GM12878 (cell line): ENCODE results near the gene SHQ1.

ENCODE experiments used
- BCL11A ChIP-seq: IDR thresholded peaks from 2 replicates; pipeline ENCODE4 v1.6.1; 2011; ENCODE audit warnings: low read depth, low read length
- CREM ChIP-seq: IDR thresholded peaks from 2 replicates; pipeline ENCODE4 v1.6.1; 2014; ENCODE audit warnings: antibody characterized with exemption, low read depth
- CTCF ChIP-seq, 3 experiments: IDR thresholded peaks in 2 of 3; conservative IDR thresholded peaks in 1 of 3; 2 replicates each; pipeline ENCODE4 v1.5.1; 2011; ENCODE audit warnings: low read depth in 3 of 3, low read length in 3 of 3, mild to moderate bottlenecking in 3 of 3, control low read depth in 2 of 3, moderate library complexity in 2 of 3, inconsistent platforms in 1 of 3, mixed read lengths in 1 of 3; ENCODE audit not compliant: control insufficient read depth in 2 of 3, insufficient read depth in 1 of 3; ENCODE audit errors: extremely low read depth in 1 of 3
- EP300 ChIP-seq, 2 experiments: fragments of 150-350 bp in 1 of 2; IDR thresholded peaks; 2 replicates each; pipeline ENCODE4 v1.6.1; 2011 to 2012; ENCODE audit warnings: low read depth in 2 of 2, low read length in 2 of 2, borderline replicate concordance in 1 of 2, improper control_type of control experiment in 1 of 2, inconsistent platforms in 1 of 2; ENCODE audit not compliant: control insufficient read depth in 1 of 2
- HDAC2 ChIP-seq: fragments of 200-600 bp; sonication (generic); IDR thresholded peaks from 2 replicates; pipeline ENCODE4 v1.6.1; 2017
- KDM1A ChIP-seq: fragments of 200-600 bp; sonication (generic); IDR thresholded peaks from 2 replicates; pipeline ENCODE4 v1.6.1; 2016; ENCODE audit warnings: borderline replicate concordance
- POLR2A ChIP-seq: IDR thresholded peaks from 2 replicates; pipeline ENCODE4 v1.6.1; 2011; ENCODE audit warnings: low read depth, mild to moderate bottlenecking, low read length
- RAD21 ChIP-seq: IDR thresholded peaks from 2 replicates; pipeline ENCODE4 v1.6.1; 2011; ENCODE audit warnings: mild to moderate bottlenecking, low read depth, low read length, moderate library complexity; ENCODE audit not compliant: insufficient read depth
- RCOR1 ChIP-seq: conservative IDR thresholded peaks from 2 replicates; pipeline ENCODE4 v1.6.1; 2012; ENCODE audit warnings: low read depth, low read length, improper control_type of control experiment
- SPI1 ChIP-seq: IDR thresholded peaks from 2 replicates; pipeline ENCODE4 v1.6.1; 2011; ENCODE audit warnings: low read depth, mild to moderate bottlenecking, low read length, moderate library complexity, borderline replicate concordance; ENCODE audit not compliant: insufficient read depth

GRCh38 chr3:72821161-72821781 is 27.0 kb downstream of the SHQ1 start:
- TF ChIP-seq POLR2A (no peak), SPI1 (peak; percentile 78), RCOR1 (no peak), HDAC2 (no peak), EP300 (IDR thresholded peaks at IDR 0.05; ENCODE audit: borderline replicate concordance in 1 of 2, control insufficient read depth in 1 of 2, low read depth in 2 of 2, low read length in 2 of 2) (peak; percentile 3 to 57; a peak in 2 of 4 replicates), CTCF (IDR thresholded peaks at IDR 0.05 in 2 of 3, conservative IDR thresholded peaks at IDR 0.05 in 1 of 3; ENCODE audit: control insufficient read depth in 2 of 3, extremely low read depth in 1 of 3, insufficient read depth in 1 of 3, low read depth in 3 of 3, low read length in 3 of 3) (no peak), RAD21 (0 out of 2 replicates have a peak, but pooled peaks have one; percentile 2), BCL11A (peak; percentile 79; the same call in 1 of the 2 replicates), KDM1A (no peak), CREM (peak; percentile 75)
